ENCODE results near the gene CHRNA4.

Gene CHRNA4

GRCh38 chr20:63363981-63364561 is 2.9 kb upstream of the CHRNA4 start:
- DNase-seq (ENCODE audit: low read depth in 2 of 2), result no peak

- no peak for DNase-seq (ENCODE audit: low read depth in 2 of 2)
Measured at GRCh38 chr20:63363013-63363957, 2.1 kb upstream of the CHRNA4 start.

GRCh38 chr20:63362436-63363009 is 1.4 kb upstream of the CHRNA4 start:
- no peak for DNase-seq (ENCODE audit: low read depth in 2 of 2)

GRCh38 chr20:63361519-63362435 is 628 bp upstream of the CHRNA4 start:
- no peak for DNase-seq (ENCODE audit: low read depth in 2 of 2)

- no peak for DNase-seq (ENCODE audit: low read depth in 2 of 2)
Measured at GRCh38 chr20:63359937-63360849, 956 bp downstream of the CHRNA4 start.

- DNase-seq (ENCODE audit: low read depth in 2 of 2), result no peak
Measured at GRCh38 chr20:63359164-63359934, 1.8 kb downstream of the CHRNA4 start.

GRCh38 chr20:63357921-63358905 is 2.9 kb downstream of the CHRNA4 start:
- no peak for DNase-seq (ENCODE audit: low read depth in 2 of 2)

- no peak for DNase-seq (ENCODE audit: low read depth in 2 of 2)
Measured at GRCh38 chr20:63356931-63357879, 3.9 kb downstream of the CHRNA4 start.

- DNase-seq (ENCODE audit: low read depth in 2 of 2), result no peak
Measured at GRCh38 chr20:63356511-63356910, 4.6 kb downstream of the CHRNA4 start.

GRCh38 chr20:63355781-63356295 is 5.3 kb downstream of the CHRNA4 start:
- DNase-seq (ENCODE audit: low read depth in 2 of 2), result no peak

- no peak for DNase-seq (ENCODE audit: low read depth in 2 of 2)
Measured at GRCh38 chr20:63354636-63355350, 6.4 kb downstream of the CHRNA4 start.

- no peak for DNase-seq (ENCODE audit: low read depth in 2 of 2)
Measured at GRCh38 chr20:63352811-63353221, 8.3 kb downstream of the CHRNA4 start.

GRCh38 chr20:63351811-63352591 is 9.1 kb downstream of the CHRNA4 start:
- no peak for DNase-seq (ENCODE audit: low read depth in 2 of 2)

GRCh38 chr20:63351326-63351700 is 9.8 kb downstream of the CHRNA4 start:
- no peak for DNase-seq (ENCODE audit: low read depth in 2 of 2)

- no peak for DNase-seq (ENCODE audit: low read depth in 2 of 2)
Measured at GRCh38 chr20:63350597-63351325, 10.4 kb downstream of the CHRNA4 start.

All from stimulated activated CD4-positive, alpha-beta T cell treated with anti-CD3 and anti-CD28 coated beads, Interleukin-1b, Interleukin-23, amount 100 ng/mL, for 4 hours (primary cell).